Measurements from ENCODE around the gene APC. TPM values are rescaled to one million over a fixed set of nuclear protein-coding genes. Genes with fewer than 3 reads are reported as not detected.

APC gene
- total RNA-seq, 1 donor from 2014 or later: 48.5 TPM

DNA sequence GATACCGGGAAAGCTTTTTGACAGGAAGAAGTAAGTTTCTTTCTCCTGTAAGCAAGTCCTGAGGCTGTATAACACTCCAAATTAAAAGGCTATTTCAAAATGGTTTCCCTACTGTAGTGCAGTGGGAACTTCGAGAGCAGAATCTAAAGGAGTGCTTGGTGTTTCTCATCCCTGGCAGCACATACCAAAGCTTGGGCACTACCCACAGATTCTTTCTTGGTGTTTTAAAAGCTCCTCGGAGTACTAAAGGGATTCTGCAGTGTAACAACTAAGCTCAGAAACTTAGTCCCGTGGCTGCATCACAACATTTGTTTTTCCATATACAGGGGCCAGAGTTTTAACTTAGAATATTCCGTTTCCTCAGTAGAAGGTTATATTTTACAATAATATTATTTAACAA, 5.6 kb upstream of the APC start:
- H3K36me3 Mint-ChIP-seq (ENCODE audit: insufficient read depth): no peaks in the 10 kb centered on the region
- no peaks in the 10 kb centered on the region for H3K27me3 Mint-ChIP-seq
- H3K4me1 Mint-ChIP-seq (ENCODE audit: low read depth): no peaks in the 10 kb centered on the region
- H3K4me3 Mint-ChIP-seq (ENCODE audit: low read depth): no peak overlapping the region
- TF ChIP-seq, protein P1, sequence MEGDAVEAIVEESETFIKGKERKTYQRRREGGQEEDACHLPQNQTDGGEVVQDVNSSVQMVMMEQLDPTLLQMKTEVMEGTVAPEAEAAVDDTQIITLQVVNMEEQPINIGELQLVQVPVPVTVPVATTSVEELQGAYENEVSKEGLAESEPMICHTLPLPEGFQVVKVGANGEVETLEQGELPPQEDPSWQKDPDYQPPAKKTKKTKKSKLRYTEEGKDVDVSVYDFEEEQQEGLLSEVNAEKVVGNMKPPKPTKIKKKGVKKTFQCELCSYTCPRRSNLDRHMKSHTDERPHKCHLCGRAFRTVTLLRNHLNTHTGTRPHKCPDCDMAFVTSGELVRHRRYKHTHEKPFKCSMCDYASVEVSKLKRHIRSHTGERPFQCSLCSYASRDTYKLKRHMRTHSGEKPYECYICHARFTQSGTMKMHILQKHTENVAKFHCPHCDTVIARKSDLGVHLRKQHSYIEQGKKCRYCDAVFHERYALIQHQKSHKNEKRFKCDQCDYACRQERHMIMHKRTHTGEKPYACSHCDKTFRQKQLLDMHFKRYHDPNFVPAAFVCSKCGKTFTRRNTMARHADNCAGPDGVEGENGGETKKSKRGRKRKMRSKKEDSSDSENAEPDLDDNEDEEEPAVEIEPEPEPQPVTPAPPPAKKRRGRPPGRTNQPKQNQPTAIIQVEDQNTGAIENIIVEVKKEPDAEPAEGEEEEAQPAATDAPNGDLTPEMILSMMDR (IDR thresholded peaks at IDR 0.05; ENCODE audit: unreplicated experiment): no peak
- H3K9me3 Mint-ChIP-seq (ENCODE audit: low read depth): no peaks in the 10 kb centered on the region
- H3K27ac Mint-ChIP-seq: no peak overlapping the region
- DNase-seq (ENCODE audit: low spot score, unreplicated experiment): no peak

DNA sequence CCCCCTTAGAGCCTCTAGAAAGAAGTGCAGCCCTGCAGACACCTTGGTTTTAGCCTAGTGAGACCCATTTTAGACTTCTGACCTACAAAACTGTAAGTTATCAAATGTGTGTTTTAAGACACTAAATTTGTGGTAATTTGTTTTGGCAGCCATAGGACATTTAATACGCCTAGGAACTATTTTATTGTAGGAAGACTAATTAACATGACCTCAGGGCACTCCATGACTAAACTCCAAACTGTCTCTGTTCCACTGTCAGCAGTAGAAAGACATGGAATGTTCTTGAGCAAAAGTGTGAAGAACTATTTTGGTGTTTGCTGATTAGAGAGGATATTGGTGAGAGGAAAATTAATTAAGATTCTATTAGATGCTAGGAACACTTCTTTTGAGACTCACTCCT, 4.1 kb upstream of the APC start:
- H3K9me3 Mint-ChIP-seq (ENCODE audit: low read depth): no peaks in the 10 kb centered on the region
- H3K36me3 Mint-ChIP-seq (ENCODE audit: insufficient read depth): no peaks in the 10 kb centered on the region
- H3K4me1 Mint-ChIP-seq (ENCODE audit: low read depth): peaks cover 10% of the 10 kb centered on the region
- TF ChIP-seq, protein P1 (IDR thresholded peaks at IDR 0.05; ENCODE audit: unreplicated experiment): no peak
- H3K4me3 Mint-ChIP-seq (ENCODE audit: low read depth): no peak overlapping the region
- no peak overlapping the region for H3K27ac Mint-ChIP-seq
- H3K27me3 Mint-ChIP-seq: no peaks in the 10 kb centered on the region
- no peak for DNase-seq (ENCODE audit: low spot score, unreplicated experiment)

DNA sequence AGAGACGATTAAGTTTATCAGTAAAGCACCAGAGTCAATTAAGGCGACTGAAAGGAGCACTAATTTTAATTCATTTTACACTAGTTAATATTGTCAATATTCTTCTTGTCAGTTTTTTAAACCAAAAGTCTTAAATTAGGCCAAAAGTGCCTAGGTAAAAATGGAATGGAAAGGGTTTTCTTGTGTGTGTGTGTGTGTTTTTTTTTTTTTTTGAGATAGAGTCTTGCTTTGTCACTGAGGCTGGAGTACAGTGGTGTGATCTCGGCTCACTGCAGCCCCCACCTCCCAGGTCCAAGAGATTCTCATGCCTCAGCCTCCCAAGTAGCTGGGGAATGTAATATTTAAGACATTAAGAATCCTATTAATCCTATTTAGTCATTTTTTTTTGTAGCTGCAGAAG, 3.1 kb upstream of the APC start:
- Mint-ChIP-seq H3K36me3 (ENCODE audit: insufficient read depth) (no peaks in the 10 kb centered on the region), H3K4me3 (ENCODE audit: low read depth) (no peak overlapping the region), H3K27me3 (no peaks in the 10 kb centered on the region), H3K27ac (no peak overlapping the region), H3K4me1 (ENCODE audit: low read depth) (peaks cover 10% of the 10 kb centered on the region), H3K9me3 (ENCODE audit: low read depth) (no peaks in the 10 kb centered on the region)
- no peak for DNase-seq (ENCODE audit: low spot score, unreplicated experiment)
- TF ChIP-seq, protein P1 (IDR thresholded peaks at IDR 0.05; ENCODE audit: unreplicated experiment): no peak

DNA sequence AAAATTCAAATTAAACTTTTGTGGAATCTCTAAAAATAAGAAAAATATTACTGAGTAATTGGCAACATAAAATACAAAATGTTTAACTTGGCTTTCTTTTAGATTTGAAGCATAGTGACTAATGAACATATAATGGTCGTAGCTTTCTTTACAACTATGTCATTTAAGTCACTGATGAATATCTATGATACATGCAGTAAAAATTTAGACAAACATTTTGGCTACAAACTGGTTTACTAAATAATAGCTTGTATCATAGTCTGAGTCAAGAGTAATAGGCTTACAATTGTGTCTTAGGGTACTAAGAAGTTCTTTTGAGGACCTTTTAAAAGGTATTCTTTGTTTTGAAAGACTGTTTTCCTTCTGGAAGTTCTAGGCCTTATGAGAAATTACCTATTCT, 2.0 kb upstream of the APC start:
- DNase-seq (ENCODE audit: low spot score, unreplicated experiment): no peak
- H3K4me3 Mint-ChIP-seq (ENCODE audit: low read depth): no peak overlapping the region
- TF ChIP-seq, protein P1 (IDR thresholded peaks at IDR 0.05; ENCODE audit: unreplicated experiment): no peak
- peaks cover 10% of the 10 kb centered on the region for H3K4me1 Mint-ChIP-seq (ENCODE audit: low read depth)
- H3K27me3 Mint-ChIP-seq: no peaks in the 10 kb centered on the region
- H3K27ac Mint-ChIP-seq: no peak overlapping the region
- H3K36me3 Mint-ChIP-seq (ENCODE audit: insufficient read depth): no peaks in the 10 kb centered on the region
- no peaks in the 10 kb centered on the region for H3K9me3 Mint-ChIP-seq (ENCODE audit: low read depth)

DNA sequence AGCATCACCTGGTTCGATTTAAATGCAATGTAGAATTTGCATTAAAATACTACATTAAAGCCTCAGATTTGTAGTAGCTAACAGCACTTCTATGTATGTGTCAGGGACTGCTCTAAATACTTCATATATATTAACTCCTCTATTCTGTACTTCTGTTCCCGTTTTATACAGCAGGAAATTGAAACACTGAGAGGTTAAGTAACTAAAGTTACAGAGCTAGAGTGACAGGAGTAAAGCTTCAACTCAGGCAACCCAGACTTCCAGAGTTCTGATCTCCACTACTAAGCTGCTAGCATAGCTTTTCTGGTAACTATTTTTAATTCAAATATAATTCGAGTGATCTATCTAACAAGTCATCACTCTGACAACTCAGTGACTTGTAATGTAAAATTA, 619 bp upstream of the APC start:
- TF ChIP-seq, protein P1 (IDR thresholded peaks at IDR 0.05; ENCODE audit: unreplicated experiment): no peak
- no peaks in the 10 kb centered on the region for H3K36me3 Mint-ChIP-seq (ENCODE audit: insufficient read depth)
- no peaks in the 10 kb centered on the region for H3K9me3 Mint-ChIP-seq (ENCODE audit: low read depth)
- no peak overlapping the region for H3K27ac Mint-ChIP-seq
- H3K4me3 Mint-ChIP-seq (ENCODE audit: low read depth): peak overlapping the region; percentile 90
- DNase-seq (ENCODE audit: low spot score, unreplicated experiment): no peak
- H3K27me3 Mint-ChIP-seq: no peaks in the 10 kb centered on the region
- peaks cover 10% of the 10 kb centered on the region for H3K4me1 Mint-ChIP-seq (ENCODE audit: low read depth)

Measured in progenitor cell of endocrine pancreas (in vitro differentiated cells).